ENCODE data around the gene NCBP2. TPM values are rescaled to one million over a fixed set of nuclear protein-coding genes. Genes with fewer than 3 reads are reported as not detected.

Gene NCBP2
- total RNA-seq, 1 experiment from 2014 or later = 119 TPM

DNA sequence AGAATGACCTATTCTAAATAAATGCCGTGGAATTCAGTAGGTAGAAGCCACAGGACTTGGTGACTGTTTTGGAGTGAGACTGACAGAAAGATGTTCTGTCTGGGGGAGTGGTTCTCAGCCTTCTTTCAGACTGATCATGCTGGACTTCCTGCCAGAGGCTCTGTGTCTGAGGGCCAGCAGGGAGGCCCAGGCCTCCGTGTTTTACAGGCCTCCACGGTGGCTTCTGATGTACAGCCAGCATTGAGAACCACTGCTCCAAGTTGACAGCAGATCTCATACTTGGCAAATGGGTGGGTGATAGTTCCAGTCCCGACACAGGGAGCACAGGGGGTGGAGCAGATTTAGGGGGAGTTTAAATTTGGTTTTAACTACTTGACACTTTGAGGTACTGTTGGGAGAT lies 33.0 kb upstream of the NCBP2 start:
- Histone ChIP-seq H3K9ac (ENCODE audit: low read length) (no peak overlapping the region), H3K4me2 (ENCODE audit: low read length) (no peak overlapping the region), H3K27me3 (ENCODE audit: low read length) (no peaks in the 10 kb centered on the region), H3K36me3 (ENCODE audit: low read depth, low read length) (no peaks in the 10 kb centered on the region), H3K79me2 (ENCODE audit: low read length) (no peaks in the 10 kb centered on the region), H3K4me3 (ENCODE audit: low read length) (no peak overlapping the region), H2AFZ (ENCODE audit: low read length) (no peak overlapping the region), H4K20me1 (ENCODE audit: low read length) (no peaks in the 10 kb centered on the region), H3F3A (ENCODE audit: low read length, unreplicated experiment) (no peaks in the 10 kb centered on the region), H3K9me3 (ENCODE audit: low read length) (no peaks in the 10 kb centered on the region), H3K9me2 (replicated peaks; ENCODE audit: low read length) (no peaks in the 10 kb centered on the region), H3K27ac (ENCODE audit: low read length) (no peak overlapping the region), H3K4me1 (ENCODE audit: insufficient read depth, low read length) (peaks cover 1% of the 10 kb centered on the region; the same call in 1 of the 2 replicates)
- ChIA-PET CTCF (interaction anchor here (0.5 kb wide), 1 partner anchor 59 kb away, joined by 6 read pairs; no protein-coding TSS in a partner anchor), POLR2A (ENCODE audit: unreplicated experiment) (no interaction called here)
- DNase-seq (no peak), ATAC-seq (no peak)
- intact Hi-C loops (cut with micrococcal nuclease) = no loop called here
- TF ChIP-seq, protein P1, sequence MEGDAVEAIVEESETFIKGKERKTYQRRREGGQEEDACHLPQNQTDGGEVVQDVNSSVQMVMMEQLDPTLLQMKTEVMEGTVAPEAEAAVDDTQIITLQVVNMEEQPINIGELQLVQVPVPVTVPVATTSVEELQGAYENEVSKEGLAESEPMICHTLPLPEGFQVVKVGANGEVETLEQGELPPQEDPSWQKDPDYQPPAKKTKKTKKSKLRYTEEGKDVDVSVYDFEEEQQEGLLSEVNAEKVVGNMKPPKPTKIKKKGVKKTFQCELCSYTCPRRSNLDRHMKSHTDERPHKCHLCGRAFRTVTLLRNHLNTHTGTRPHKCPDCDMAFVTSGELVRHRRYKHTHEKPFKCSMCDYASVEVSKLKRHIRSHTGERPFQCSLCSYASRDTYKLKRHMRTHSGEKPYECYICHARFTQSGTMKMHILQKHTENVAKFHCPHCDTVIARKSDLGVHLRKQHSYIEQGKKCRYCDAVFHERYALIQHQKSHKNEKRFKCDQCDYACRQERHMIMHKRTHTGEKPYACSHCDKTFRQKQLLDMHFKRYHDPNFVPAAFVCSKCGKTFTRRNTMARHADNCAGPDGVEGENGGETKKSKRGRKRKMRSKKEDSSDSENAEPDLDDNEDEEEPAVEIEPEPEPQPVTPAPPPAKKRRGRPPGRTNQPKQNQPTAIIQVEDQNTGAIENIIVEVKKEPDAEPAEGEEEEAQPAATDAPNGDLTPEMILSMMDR (conservative IDR thresholded peaks at IDR 0.05; ENCODE audit: low read depth, low read length) = no peak
- TF ChIP-seq EZH2 (IDR thresholded peaks at IDR 0.05; ENCODE audit: low read length, unreplicated experiment) (no peak), EZH2phosphoT487 (IDR thresholded peaks at IDR 0.05; ENCODE audit: borderline replicate concordance, low read length) (no peak)
- no TSS peak for BruUV-seq (replicated peaks)

DNA sequence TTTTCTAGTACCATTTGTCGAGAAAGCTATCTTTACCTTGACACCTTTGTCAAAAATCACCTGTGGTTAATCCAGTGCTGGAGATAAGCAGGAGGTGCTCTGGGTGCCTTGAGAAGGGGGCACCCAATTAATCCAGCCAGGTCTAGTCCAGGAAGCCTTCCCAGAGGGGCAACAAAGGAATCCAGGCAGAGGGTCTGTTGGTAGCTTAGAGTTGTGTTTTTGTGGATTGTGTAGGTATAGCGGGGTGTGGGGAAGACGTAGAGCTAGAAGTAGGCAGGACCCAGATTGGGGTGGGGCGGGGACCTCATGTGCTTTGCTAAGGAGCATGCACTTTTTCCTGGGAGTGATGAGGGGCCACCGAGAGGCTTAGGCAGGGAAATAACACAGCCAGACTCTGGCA lies 32.3 kb upstream of the NCBP2 start:
- ChIA-PET CTCF (no interaction called here), POLR2A (ENCODE audit: unreplicated experiment) (no interaction called here)
- H3F3A ChIP-seq (ENCODE audit: low read length, unreplicated experiment) = no peaks in the 10 kb centered on the region
- H3K36me3 ChIP-seq (ENCODE audit: low read depth, low read length) = no peaks in the 10 kb centered on the region
- H3K9me3 ChIP-seq (ENCODE audit: low read length) = no peaks in the 10 kb centered on the region
- H3K4me3 ChIP-seq (ENCODE audit: low read length) = no peak overlapping the region
- H3K4me1 ChIP-seq (ENCODE audit: insufficient read depth, low read length) = peaks cover 6% of the 10 kb centered on the region; the same call in 1 of the 2 replicates
- H3K9me2 ChIP-seq (replicated peaks; ENCODE audit: low read length) = no peaks in the 10 kb centered on the region
- BruUV-seq (replicated peaks) = no TSS peak
- DNase-seq = no peak
- H3K4me2 ChIP-seq (ENCODE audit: low read length) = no peak overlapping the region
- no peak for ATAC-seq
- intact Hi-C loops (cut with micrococcal nuclease) = no loop called here
- H2AFZ ChIP-seq (ENCODE audit: low read length) = no peak overlapping the region
- H3K9ac ChIP-seq (ENCODE audit: low read length) = no peak overlapping the region
- no peaks in the 10 kb centered on the region for H3K27me3 ChIP-seq (ENCODE audit: low read length)
- no peak overlapping the region for H3K27ac ChIP-seq (ENCODE audit: low read length)
- no peaks in the 10 kb centered on the region for H3K79me2 ChIP-seq (ENCODE audit: low read length)
- H4K20me1 ChIP-seq (ENCODE audit: low read length) = no peaks in the 10 kb centered on the region
- TF ChIP-seq EZH2 (IDR thresholded peaks at IDR 0.05; ENCODE audit: low read length, unreplicated experiment) (no peak), EZH2phosphoT487 (IDR thresholded peaks at IDR 0.05; ENCODE audit: borderline replicate concordance, low read length) (no peak)
- TF ChIP-seq, protein P1 (conservative IDR thresholded peaks at IDR 0.05; ENCODE audit: low read depth, low read length) = no peak

DNA sequence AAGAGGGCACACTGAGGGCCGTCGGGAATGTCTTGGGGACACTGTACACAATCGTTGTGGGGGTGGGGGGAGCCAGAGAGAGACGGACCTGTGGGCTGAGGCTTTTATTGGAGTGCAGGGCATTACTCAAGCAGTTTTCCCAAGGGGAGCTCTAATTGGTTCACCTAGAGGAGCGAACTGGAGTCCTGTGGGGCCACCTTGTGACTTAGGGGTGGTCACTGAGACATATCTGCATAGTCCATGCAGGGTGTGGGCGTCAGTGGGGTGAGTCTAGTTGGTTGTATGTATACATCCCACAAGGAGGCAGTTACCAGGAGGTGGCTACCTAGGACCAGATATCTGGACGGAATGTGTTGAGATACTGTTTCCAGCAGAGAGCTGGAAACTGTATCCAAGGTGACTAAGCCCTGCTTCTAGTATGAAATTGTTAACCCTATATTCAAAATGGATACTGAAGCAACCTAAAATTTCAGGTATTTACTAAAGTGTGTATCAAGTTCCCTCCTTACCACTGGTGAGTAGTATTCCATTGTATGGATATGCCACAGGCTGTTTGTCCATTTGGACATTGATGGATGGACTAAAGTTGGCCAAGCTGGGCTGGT lies 28.9 kb upstream of the NCBP2 start:
- Histone ChIP-seq H3K27ac (ENCODE audit: low read length) (no peak overlapping the region), H3K4me2 (ENCODE audit: low read length) (no peak overlapping the region), H3K27me3 (ENCODE audit: low read length) (no peaks in the 10 kb centered on the region), H4K20me1 (ENCODE audit: low read length) (no peaks in the 10 kb centered on the region), H3F3A (ENCODE audit: low read length, unreplicated experiment) (no peaks in the 10 kb centered on the region), H3K9ac (ENCODE audit: low read length) (no peak overlapping the region), H3K36me3 (ENCODE audit: low read depth, low read length) (no peaks in the 10 kb centered on the region), H3K79me2 (ENCODE audit: low read length) (0 out of 2 replicates have a peak, but pooled peaks cover 5% of the 10 kb centered on the region), H3K4me3 (ENCODE audit: low read length) (no peak overlapping the region), H2AFZ (ENCODE audit: low read length) (no peak overlapping the region), H3K4me1 (ENCODE audit: insufficient read depth, low read length) (peaks cover 6% of the 10 kb centered on the region; the same call in 1 of the 2 replicates), H3K9me3 (ENCODE audit: low read length) (no peaks in the 10 kb centered on the region), H3K9me2 (replicated peaks; ENCODE audit: low read length) (no peaks in the 10 kb centered on the region)
- CTCF ChIA-PET = no interaction called here
- TF ChIP-seq, protein P1 (conservative IDR thresholded peaks at IDR 0.05; ENCODE audit: low read depth, low read length) = peak; percentile 26; the same call in 1 of the 2 replicates
- no peak for TF ChIP-seq EZH2phosphoT487 (IDR thresholded peaks at IDR 0.05; ENCODE audit: borderline replicate concordance, low read length)
- ATAC-seq (no peak), DNase-seq (peak; percentile 54)
- POLR2A ChIA-PET (ENCODE audit: unreplicated experiment) = no interaction called here
- intact Hi-C loops (cut with micrococcal nuclease) = no loop called here
- no TSS peak for BruUV-seq (replicated peaks)
